ENCODE results near the gene OR2H2.

Gene OR2H2

GRCh38 chr6:29564875-29565274 is 20.0 kb upstream of the OR2H2 start:
- TF ChIP-seq EZH2phosphoT487 (IDR thresholded peaks at IDR 0.05; ENCODE audit: borderline replicate concordance, low read length) = no peak
- TF ChIP-seq, protein P1, sequence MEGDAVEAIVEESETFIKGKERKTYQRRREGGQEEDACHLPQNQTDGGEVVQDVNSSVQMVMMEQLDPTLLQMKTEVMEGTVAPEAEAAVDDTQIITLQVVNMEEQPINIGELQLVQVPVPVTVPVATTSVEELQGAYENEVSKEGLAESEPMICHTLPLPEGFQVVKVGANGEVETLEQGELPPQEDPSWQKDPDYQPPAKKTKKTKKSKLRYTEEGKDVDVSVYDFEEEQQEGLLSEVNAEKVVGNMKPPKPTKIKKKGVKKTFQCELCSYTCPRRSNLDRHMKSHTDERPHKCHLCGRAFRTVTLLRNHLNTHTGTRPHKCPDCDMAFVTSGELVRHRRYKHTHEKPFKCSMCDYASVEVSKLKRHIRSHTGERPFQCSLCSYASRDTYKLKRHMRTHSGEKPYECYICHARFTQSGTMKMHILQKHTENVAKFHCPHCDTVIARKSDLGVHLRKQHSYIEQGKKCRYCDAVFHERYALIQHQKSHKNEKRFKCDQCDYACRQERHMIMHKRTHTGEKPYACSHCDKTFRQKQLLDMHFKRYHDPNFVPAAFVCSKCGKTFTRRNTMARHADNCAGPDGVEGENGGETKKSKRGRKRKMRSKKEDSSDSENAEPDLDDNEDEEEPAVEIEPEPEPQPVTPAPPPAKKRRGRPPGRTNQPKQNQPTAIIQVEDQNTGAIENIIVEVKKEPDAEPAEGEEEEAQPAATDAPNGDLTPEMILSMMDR (IDR thresholded peaks at IDR 0.05; ENCODE audit: low read depth, low read length, poor library complexity, severe bottlenecking) = no peak
- Histone ChIP-seq H3K9me3 (ENCODE audit: control insufficient read depth, insufficient read depth, low read length) (no peaks in the 10 kb centered on the region), H3F3A (ENCODE audit: control insufficient read depth, insufficient read depth) (no peaks in the 10 kb centered on the region), H3K27me3 (ENCODE audit: control insufficient read depth, low read length) (no peaks in the 10 kb centered on the region; the same call in 1 of the 2 replicates), H4K20me1 (ENCODE audit: control insufficient read depth, insufficient read depth, low read depth, low read length) (no peaks in the 10 kb centered on the region), H3K27ac (ENCODE audit: low read depth, low read length) (no peak overlapping the region), H3K36me3 (ENCODE audit: control insufficient read depth, low read length) (no peaks in the 10 kb centered on the region), H3K79me2 (ENCODE audit: control insufficient read depth, low read length) (no peaks in the 10 kb centered on the region), H3K4me2 (ENCODE audit: low read length) (no peak overlapping the region), H3K9me2 (replicated peaks; ENCODE audit: control insufficient read depth, low read length) (no peaks in the 10 kb centered on the region), H3K4me3 (ENCODE audit: low read length) (no peak overlapping the region), H3K4me1 (ENCODE audit: control insufficient read depth, low read length) (peaks cover 5% of the 10 kb centered on the region; the same call in 1 of the 2 replicates)

- Histone ChIP-seq H3K4me3 (ENCODE audit: low read length) (no peak overlapping the region), H4K20me1 (ENCODE audit: control insufficient read depth, insufficient read depth, low read depth, low read length) (no peaks in the 10 kb centered on the region), H3K36me3 (ENCODE audit: control insufficient read depth, low read length) (no peaks in the 10 kb centered on the region), H3K4me1 (ENCODE audit: control insufficient read depth, low read length) (peaks cover 5% of the 10 kb centered on the region; the same call in 1 of the 2 replicates), H3K27ac (ENCODE audit: low read depth, low read length) (no peak overlapping the region), H3K9me3 (ENCODE audit: control insufficient read depth, insufficient read depth, low read length) (no peaks in the 10 kb centered on the region), H3K4me2 (ENCODE audit: low read length) (no peak overlapping the region), H3K79me2 (ENCODE audit: control insufficient read depth, low read length) (no peaks in the 10 kb centered on the region), H3F3A (ENCODE audit: control insufficient read depth, insufficient read depth) (no peaks in the 10 kb centered on the region), H3K9me2 (replicated peaks; ENCODE audit: control insufficient read depth, low read length) (no peaks in the 10 kb centered on the region), H3K27me3 (ENCODE audit: control insufficient read depth, low read length) (no peaks in the 10 kb centered on the region; the same call in 1 of the 2 replicates)
- TF ChIP-seq, protein P1 (IDR thresholded peaks at IDR 0.05; ENCODE audit: low read depth, low read length, poor library complexity, severe bottlenecking) = no peak
- no peak for TF ChIP-seq EZH2phosphoT487 (IDR thresholded peaks at IDR 0.05; ENCODE audit: borderline replicate concordance, low read length)
Observed at GRCh38 chr6:29566856-29567255, 18.1 kb upstream of the OR2H2 start.

DNA sequence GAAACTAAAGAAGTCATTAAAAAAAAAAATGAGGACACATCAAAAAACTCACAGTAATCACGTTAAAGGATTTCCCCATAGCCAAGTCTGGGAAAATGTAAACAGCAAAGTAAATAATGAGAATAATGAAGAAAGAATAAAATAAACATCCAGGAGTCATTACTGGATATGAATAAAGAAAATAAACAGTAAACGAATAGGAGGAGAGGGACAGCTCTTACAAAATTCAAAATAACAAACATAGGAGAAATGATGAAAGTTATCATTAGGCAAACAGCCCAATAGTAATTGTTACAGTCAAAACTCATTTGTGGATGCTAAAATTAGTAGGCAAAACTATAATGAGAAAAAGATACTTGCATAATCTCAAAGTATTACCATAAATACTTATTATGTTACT is 17.4 kb upstream of the OR2H2 start:
- Histone ChIP-seq H3K4me1 (ENCODE audit: control insufficient read depth, low read length) (peaks cover 5% of the 10 kb centered on the region; the same call in 1 of the 2 replicates), H3K9me3 (ENCODE audit: control insufficient read depth, insufficient read depth, low read length) (no peaks in the 10 kb centered on the region), H3K36me3 (ENCODE audit: control insufficient read depth, low read length) (no peaks in the 10 kb centered on the region), H3K9me2 (replicated peaks; ENCODE audit: control insufficient read depth, low read length) (no peaks in the 10 kb centered on the region), H3K4me3 (ENCODE audit: low read length) (no peak overlapping the region), H3F3A (ENCODE audit: control insufficient read depth, insufficient read depth) (no peaks in the 10 kb centered on the region), H4K20me1 (ENCODE audit: control insufficient read depth, insufficient read depth, low read depth, low read length) (no peaks in the 10 kb centered on the region), H3K27me3 (ENCODE audit: control insufficient read depth, low read length) (no peaks in the 10 kb centered on the region; the same call in 1 of the 2 replicates), H3K79me2 (ENCODE audit: control insufficient read depth, low read length) (no peaks in the 10 kb centered on the region), H3K27ac (ENCODE audit: low read depth, low read length) (no peak overlapping the region), H3K4me2 (ENCODE audit: low read length) (no peak overlapping the region)
- TF ChIP-seq, protein P1 (IDR thresholded peaks at IDR 0.05; ENCODE audit: low read depth, low read length, poor library complexity, severe bottlenecking) = no peak
- no peak for TF ChIP-seq EZH2phosphoT487 (IDR thresholded peaks at IDR 0.05; ENCODE audit: borderline replicate concordance, low read length)
